ENCODE data around the gene TRERF1. TPM values are rescaled to one million over a fixed set of nuclear protein-coding genes. Genes with fewer than 3 reads are reported as not detected.

The TRERF1 gene
- total and polyA plus RNA-seq, 2 experiments from 2014 or later: 11.2 to 20.6 TPM

- TF ChIP-seq ZNF462 (CRISPR knock-in tag; IDR thresholded peaks at IDR 0.05): no peak
- no peak for TF ChIP-seq STAT1 (IDR thresholded peaks at IDR 0.05; ENCODE audit: unreplicated experiment)
- no peak for TF ChIP-seq ETS1 (IDR thresholded peaks at IDR 0.05)
- TF ChIP-seq EZH2 (IDR thresholded peaks at IDR 0.05; ENCODE audit: low read depth, unreplicated experiment): no peak
- no peak for TF ChIP-seq ZNF331 (CRISPR knock-in tag; IDR thresholded peaks at IDR 0.05; ENCODE audit: low read depth)
- no peak for TF ChIP-seq POLR2AphosphoS5 (IDR thresholded peaks at IDR 0.05; ENCODE audit: low read depth)
- TF ChIP-seq EZH2phosphoT487 (IDR thresholded peaks at IDR 0.05; ENCODE audit: unreplicated experiment): no peak
Observed at GRCh38 chr6:42268016-42268834, 183.5 kb downstream of the TRERF1 start (continued).

GRCh38 chr6:42266538-42266937, 185.2 kb downstream of the TRERF1 start:
- H3K27ac ChIP-seq (ENCODE audit: low read depth): no peak overlapping the region
- no peak overlapping the region for H3K4me2 ChIP-seq
- H3K4me3 Mint-ChIP-seq: no peak overlapping the region
- no peak overlapping the region for H3K4me3 ChIP-seq
- H3K4me1 Mint-ChIP-seq: peaks cover 16% of the 10 kb centered on the region
- H4K20me1 ChIP-seq (replicated peaks; ENCODE audit: insufficient read depth): peaks cover 3% of the 10 kb centered on the region
- H2AFZ ChIP-seq: no peak overlapping the region
- H3K27me3 ChIP-seq (ENCODE audit: insufficient read depth): no peaks in the 10 kb centered on the region
- H3K79me2 ChIP-seq (replicated peaks; ENCODE audit: insufficient read depth): no peaks in the 10 kb centered on the region
- H3K36me3 Mint-ChIP-seq (ENCODE audit: low read depth): peaks cover 39% of the 10 kb centered on the region
- ATAC-seq (no peak), DNase-seq (ENCODE audit: low spot score) (no peak)
- no peak overlapping the region for H3K27ac Mint-ChIP-seq
- no peaks in the 10 kb centered on the region for H3F3A ChIP-seq (replicated peaks; ENCODE audit: low read depth)
- peaks cover 5% of the 10 kb centered on the region; the same call in 1 of the 2 replicates for H3K36me3 ChIP-seq (ENCODE audit: insufficient read depth)
- H3K9me2 ChIP-seq (ENCODE audit: insufficient read depth): no peaks in the 10 kb centered on the region
- peaks cover 16% of the 10 kb centered on the region for H3K27me3 Mint-ChIP-seq (ENCODE audit: insufficient read depth, low read depth, poor library complexity)
- peaks cover 4% of the 10 kb centered on the region; the same call in 1 of the 2 replicates for H3K4me1 ChIP-seq (ENCODE audit: insufficient read depth)
- H3K9me3 Mint-ChIP-seq: no peaks in the 10 kb centered on the region
- TF ChIP-seq NANOG (IDR thresholded peaks at IDR 0.05; ENCODE audit: borderline replicate concordance) (no peak), EZH2phosphoT487 (IDR thresholded peaks at IDR 0.05; ENCODE audit: unreplicated experiment) (no peak), ZNF462 (CRISPR knock-in tag; IDR thresholded peaks at IDR 0.05) (no peak)

Measured in GM23338 (cell line).